Hematopoietic multipotent progenitor cell treated with erythropoietin and hydrocortisone succinate and interleukin-3 and kit ligand, for 8 days (in vitro differentiated cells): ENCODE results near the gene SEMA5B.

ENCODE experiments used
- DNase-seq: peaks from one replicate; pipeline ENCODE4 v3.0.0-alpha.2; 2015

SEMA5B gene

GRCh38 chr3:122941228-122942206 is 86.0 kb downstream of the SEMA5B start:
- no peak for DNase-seq

- DNase-seq = no peak
Observed at GRCh38 chr3:122940628-122941086, 86.9 kb downstream of the SEMA5B start.

GRCh38 chr3:122938783-122939425 is 88.7 kb downstream of the SEMA5B start:
- no peak for DNase-seq

- no peak for DNase-seq
Observed at GRCh38 chr3:122937745-122938144, 89.8 kb downstream of the SEMA5B start.

GRCh38 chr3:122936986-122937385 is 90.6 kb downstream of the SEMA5B start:
- DNase-seq = no peak

GRCh38 chr3:122936335-122936734 is 91.2 kb downstream of the SEMA5B start:
- no peak for DNase-seq

- no peak for DNase-seq
Observed at GRCh38 chr3:122934251-122934650, 93.3 kb downstream of the SEMA5B start.

- DNase-seq = no peak
Observed at GRCh38 chr3:122932251-122932967, 95.2 kb downstream of the SEMA5B start.

- DNase-seq = no peak
Observed at GRCh38 chr3:122931636-122932035, 95.9 kb downstream of the SEMA5B start.

- no peak for DNase-seq
Observed at GRCh38 chr3:122930063-122930997, 97.2 kb downstream of the SEMA5B start.

GRCh38 chr3:122929188-122930062 is 98.1 kb downstream of the SEMA5B start:
- DNase-seq = no peak

- no peak for DNase-seq
Observed at GRCh38 chr3:122928396-122929187, 99.0 kb downstream of the SEMA5B start.

- no peak for DNase-seq
Observed at GRCh38 chr3:122927726-122928125, 99.8 kb downstream of the SEMA5B start.

GRCh38 chr3:122926811-122927210 is 100.8 kb downstream of the SEMA5B start:
- no peak for DNase-seq

GRCh38 chr3:122926322-122926721 is 101.2 kb downstream of the SEMA5B start:
- DNase-seq = no peak

GRCh38 chr3:122925756-122926155 is 101.8 kb downstream of the SEMA5B start:
- no peak for DNase-seq

GRCh38 chr3:122924056-122924455 is 103.5 kb downstream of the SEMA5B start:
- DNase-seq = no peak

GRCh38 chr3:122923611-122924010 is 104.0 kb downstream of the SEMA5B start:
- no peak for DNase-seq

GRCh38 chr3:122921791-122922651 is 105.5 kb downstream of the SEMA5B start:
- no peak for DNase-seq
